B cell (primary cell): ENCODE data around the gene SMC4. TPM values are rescaled to one million over a fixed set of nuclear protein-coding genes. Genes with fewer than 3 reads are reported as not detected.
A peak's percentile ranks its signal among the peaks of the same experiment; 100 is the strongest.

ENCODE experiments used
- ATAC-seq: fragments of 200-7000 bp; cut with Tn5 transposase; one replicate; pipeline ENCODE4 v1.10.0; 2021; ENCODE audit warnings: low read depth, mild to moderate bottlenecking, moderate number of reproducible peaks, moderate library complexity
- CTCF ChIA-PET: fragments of 350-600 bp; sonication (Branson Sonifier 250); formaldehyde crosslinking; loops from one replicate; lab custom pipeline; 2021; ENCODE audit warnings: antibody characterized with exemption, inconsistent platforms; lab: Charles Lee
- POLR2A ChIA-PET: fragments of 350-600 bp; sonication (Branson Sonifier 250); formaldehyde crosslinking; loops from one replicate; lab custom pipeline; 2021; ENCODE audit warnings: antibody characterized with exemption; lab: Charles Lee
- DNase-seq: peaks from one replicate; pipeline ENCODE4 v3.0.0; 2013
- H2AFZ ChIP-seq: 2 replicates; pipeline ENCODE4 v1.6.1; 2012; ENCODE audit warnings: mild to moderate bottlenecking, low read depth, low read length; ENCODE audit not compliant: insufficient read depth, poor library complexity, severe bottlenecking
- H3K27ac ChIP-seq, 2 donors: 1 replicate in 1 of 2; 2 replicates in 1 of 2; pipeline ENCODE4 v1.5.1; 2012 to 2013; ENCODE audit warnings: low read length in 2 of 2, mild to moderate bottlenecking in 2 of 2, moderate library complexity in 1 of 2
- H3K27me3 ChIP-seq, 4 experiments: fragments of 200-600 bp in 1 of 4; sonication (generic) in 1 of 4; replicated peaks in 1 of 4; 1 replicate in 2 of 4; 2 replicates in 2 of 4; pipeline versions ENCODE4 v1.6.1 to v1.7.0; 2013 to 2016; ENCODE audit warnings: low read length in 3 of 4, mild to moderate bottlenecking in 2 of 4, mixed read lengths in 1 of 4, moderate library complexity in 1 of 4; ENCODE audit not compliant: insufficient read depth in 4 of 4, control insufficient read depth in 3 of 4; ENCODE audit errors: control extremely low read depth in 1 of 4
- H3K36me3 ChIP-seq, 2 experiments: replicated peaks in 1 of 2; 1 replicate in 1 of 2; 2 replicates in 1 of 2; pipeline versions ENCODE4 v1.6.1 to v1.7.1; 2013; ENCODE audit warnings: low read length in 1 of 2; ENCODE audit not compliant: insufficient read depth in 2 of 2, control insufficient read depth in 1 of 2; ENCODE audit errors: control extremely low read depth in 1 of 2, extremely low read depth in 1 of 2
- H3K4me1 ChIP-seq, 2 donors: fragments of 200-600 bp in 1 of 2; sonication (generic) in 1 of 2; 1 replicate in 1 of 2; 2 replicates in 1 of 2; pipeline versions ENCODE4 v1.5.1 to v1.6.1; 2013 to 2017; ENCODE audit warnings: low read length in 2 of 2; ENCODE audit not compliant: control insufficient read depth in 2 of 2, insufficient read depth in 2 of 2
- H3K4me2 ChIP-seq: replicated peaks from 2 replicates; pipeline ENCODE3; 2012; ENCODE audit warnings: mild to moderate bottlenecking, low read depth, low read length; ENCODE audit not compliant: poor library complexity, severe bottlenecking
- H3K4me3 ChIP-seq, 5 experiments: fragments of 200-600 bp in 1 of 5; sonication (generic) in 1 of 5; 1 replicate in 3 of 5; 2 replicates in 2 of 5; pipeline versions ENCODE4 v1.5.1 to v1.7.0; 2011 to 2016; ENCODE audit warnings: low read length in 4 of 5, mild to moderate bottlenecking in 4 of 5, low read depth in 2 of 5, control low read depth in 1 of 5, moderate library complexity in 1 of 5; ENCODE audit not compliant: insufficient read depth in 1 of 5; ENCODE audit errors: control extremely low read depth in 1 of 5, extremely low read depth in 1 of 5
- H3K79me2 ChIP-seq: fragments of 200-600 bp; sonication (generic); one replicate; pipeline ENCODE4 v1.6.0; 2016; ENCODE audit warnings: low read length; ENCODE audit not compliant: control insufficient read depth, insufficient read depth
- H3K9ac ChIP-seq: fragments of 200-600 bp; sonication (generic); 2 replicates; pipeline ENCODE4 v1.6.1; 2017; ENCODE audit warnings: mild to moderate bottlenecking, low read length, moderate library complexity
- H3K9me3 ChIP-seq, 3 donors: one replicate each; pipeline versions ENCODE4 v1.6.1 to v1.7.1; 2013; ENCODE audit warnings: low read length in 2 of 3; ENCODE audit not compliant: control insufficient read depth in 2 of 3, insufficient read depth in 1 of 3; ENCODE audit errors: control extremely low read depth in 1 of 3
- H4K20me1 ChIP-seq: 2 replicates; pipeline ENCODE4 v1.6.0; 2012; ENCODE audit warnings: mild to moderate bottlenecking, low read length; ENCODE audit not compliant: insufficient read depth, control insufficient read depth, poor library complexity, severe bottlenecking
- H3K27ac Mint-ChIP-seq: one replicate; pipeline ENCODE4 v1.8.0; 2021; ENCODE audit warnings: mixed read lengths
- H3K27me3 Mint-ChIP-seq: one replicate; pipeline ENCODE4 v1.8.0; 2021; ENCODE audit warnings: mixed read lengths
- H3K4me1 Mint-ChIP-seq: one replicate; pipeline ENCODE4 v1.8.0; 2021; ENCODE audit warnings: mixed read lengths
- H3K4me3 Mint-ChIP-seq: one replicate; pipeline ENCODE4 v1.8.0; 2021; ENCODE audit warnings: mixed read lengths
- H3K9me3 Mint-ChIP-seq: one replicate; pipeline ENCODE4 v1.8.0; 2022; ENCODE audit warnings: mixed read lengths; ENCODE audit not compliant: insufficient read depth
- EZH2 ChIP-seq: IDR thresholded peaks from 2 replicates; pipeline ENCODE4 v1.6.1; 2012; ENCODE audit warnings: borderline replicate concordance, low read depth, mild to moderate bottlenecking, moderate library complexity, low read length; ENCODE audit not compliant: insufficient read depth, poor library complexity, severe bottlenecking
- WGBS: methylation state at CpG from one replicate; pipeline ENCODE4 v1.1.5; 2013; ENCODE audit warnings: missing lambda C conversion rate; ENCODE audit not compliant: insufficient coverage; 5-methylcytosine and 5-hydroxymethylcytosine counted together
- intact Hi-C: fragments of 100-400 bp; cut with micrococcal nuclease; formaldehyde crosslinking; loops from one replicate; pipeline ENCODE4 v1.10.0; 2022
- polyA minus RNA-seq: library from RNA; depleted of rRNA, polyadenylated mRNA; stranded (reverse); fragments of >200 nt; gene quantifications from 2 replicates; pipeline ENCODE4 v1.2.3, GENCODE V29; 2012
- polyA plus RNA-seq: library from polyadenylated mRNA; depleted of rRNA; stranded (reverse); fragments of >200 nt; gene quantifications from 2 replicates; pipeline ENCODE4 v1.2.3, GENCODE V29; 2012
- total RNA-seq, 2 donors: library from RNA; stranded (reverse); fragments of 120-200 nt in 1 of 2; gene quantifications; 1 replicate in 1 of 2; 2 replicates in 1 of 2; pipeline versions ENCODE4 v1.2.3 to v1.2.4, GENCODE V29; 2013 to 2022
- TF ChIP-seq, protein P1 (sequence below): fragments of 200-600 bp; IDR thresholded peaks from one replicate; pipeline ENCODE4 v1.8.0; 2022; ENCODE audit warnings: antibody characterized with exemption, mild to moderate bottlenecking

The SMC4 gene
- total RNA-seq (53.8 and 55.1 TPM in 2 replicates), polyA plus RNA-seq (12.4 and 33.0 TPM in 2 replicates), polyA minus RNA-seq (23.5 and 33.7 TPM in 2 replicates)
- total RNA-seq (2013), result 46.6 TPM

DNA sequence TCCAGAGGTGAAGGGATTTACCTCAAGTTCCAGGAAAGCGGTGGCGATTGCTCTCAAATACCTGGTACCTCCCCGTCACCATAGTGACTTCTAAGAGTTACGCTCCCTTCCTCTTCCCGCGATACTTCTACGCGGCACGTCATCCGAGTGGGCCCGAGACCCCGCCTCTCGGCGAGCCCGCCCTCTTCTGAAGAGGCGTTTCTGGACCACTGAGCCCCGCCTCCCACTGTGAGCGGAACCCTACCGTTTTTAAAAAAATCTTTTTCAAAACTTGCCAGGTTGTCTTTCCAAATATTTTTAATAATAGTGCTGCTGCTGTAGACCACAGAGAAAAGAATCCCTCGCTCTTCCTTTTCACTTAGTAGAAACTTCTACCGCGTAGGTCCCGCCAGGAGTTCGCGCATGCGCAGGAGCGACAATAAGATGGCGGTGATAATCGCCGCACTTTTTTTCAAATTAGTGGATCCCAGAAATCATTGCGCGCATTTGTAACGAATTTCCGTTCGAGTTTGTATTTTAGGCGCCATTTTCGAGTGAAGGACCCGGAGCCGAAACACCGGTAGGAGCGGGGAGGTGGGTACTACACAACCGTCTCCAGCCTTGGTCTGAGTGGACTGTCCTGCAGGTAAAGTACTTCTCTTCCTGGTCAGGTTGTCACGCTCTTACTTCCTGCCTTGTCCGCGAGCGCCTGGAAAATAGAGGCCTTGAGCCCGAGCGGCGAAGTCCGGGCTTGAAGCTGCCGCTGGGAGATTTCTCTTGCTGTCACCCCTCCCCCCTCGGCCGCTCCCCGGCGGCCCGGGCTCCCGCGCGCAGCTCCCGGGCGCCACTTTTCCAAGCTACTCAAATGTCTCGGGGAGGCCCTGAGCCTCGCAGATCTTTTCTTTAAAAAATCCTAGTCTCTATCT lies at the start of gene SMC4, which contains the start of gene IFT80:
TSS of gene SMC4 (plus strand) at position 526 of the 905 bp plus-strand sequence. CDS start 1,177 bp downstream, outside the sequence.
TSS of gene IFT80 (minus strand) at position 101 of the 905 bp plus-strand sequence. CDS start 14,625 bp downstream, outside the sequence.
- H3K27me3 ChIP-seq, result peaks cover 0 to 25% (median 7%) of the 10 kb centered on the region in 4 experiments
- Mint-ChIP-seq H3K9me3 (no peaks in the 10 kb centered on the region), H3K4me1 (peaks cover 43% of the 10 kb centered on the region), H3K27ac (peak within 1 kb of the TSS; percentile 98), H3K27me3 (no peaks in the 10 kb centered on the region), H3K4me3 (peak within 1 kb of the TSS; percentile 98)
- DNase-seq, result peak; percentile 97
- H4K20me1 ChIP-seq, result peaks cover 33% of the 10 kb centered on the region
- peak within 1 kb of the TSS; percentile 93 for H3K4me2 ChIP-seq
- H3K79me2 ChIP-seq, result peaks cover 67% of the 10 kb centered on the region
- ChIA-PET POLR2A (interaction anchor here (1.3 kb wide), 1 partner anchor 50 kb away, joined by 4 read pairs; the partner anchor contains the start of gene TRIM59), CTCF (interaction anchor here (1.1 to 2.0 kb wide), 5 partner anchors 14 to 476 kb away, joined by 3 to 9 read pairs (median 4); partner anchors contain the start of gene IL12A)
- peak within 1 kb of the TSS; percentile 71 to 97 (median 85) for H3K4me3 ChIP-seq
- intact Hi-C loops, result loop anchor here (1.0 to 10.0 kb wide), 7 partner anchors 50 to 1597 kb away; partner anchors contain the start of genes C3orf80, IL12A, KPNA4 and MFSD1
- no peaks in the 10 kb centered on the region for H3K9me3 ChIP-seq
- H3K4me1 ChIP-seq, result peaks cover 26 to 45% of the 10 kb centered on the region in 2 donors
- H3K27ac ChIP-seq, result peak within 1 kb of the TSS; percentile 69 to 97
- WGBS, result under 1% methylated on average over 59 of the region's 63 CpGs
- peak within 1 kb of the TSS; percentile 89 for H3K9ac ChIP-seq
- peak; percentile 96 for ATAC-seq
- TF ChIP-seq, protein P1, sequence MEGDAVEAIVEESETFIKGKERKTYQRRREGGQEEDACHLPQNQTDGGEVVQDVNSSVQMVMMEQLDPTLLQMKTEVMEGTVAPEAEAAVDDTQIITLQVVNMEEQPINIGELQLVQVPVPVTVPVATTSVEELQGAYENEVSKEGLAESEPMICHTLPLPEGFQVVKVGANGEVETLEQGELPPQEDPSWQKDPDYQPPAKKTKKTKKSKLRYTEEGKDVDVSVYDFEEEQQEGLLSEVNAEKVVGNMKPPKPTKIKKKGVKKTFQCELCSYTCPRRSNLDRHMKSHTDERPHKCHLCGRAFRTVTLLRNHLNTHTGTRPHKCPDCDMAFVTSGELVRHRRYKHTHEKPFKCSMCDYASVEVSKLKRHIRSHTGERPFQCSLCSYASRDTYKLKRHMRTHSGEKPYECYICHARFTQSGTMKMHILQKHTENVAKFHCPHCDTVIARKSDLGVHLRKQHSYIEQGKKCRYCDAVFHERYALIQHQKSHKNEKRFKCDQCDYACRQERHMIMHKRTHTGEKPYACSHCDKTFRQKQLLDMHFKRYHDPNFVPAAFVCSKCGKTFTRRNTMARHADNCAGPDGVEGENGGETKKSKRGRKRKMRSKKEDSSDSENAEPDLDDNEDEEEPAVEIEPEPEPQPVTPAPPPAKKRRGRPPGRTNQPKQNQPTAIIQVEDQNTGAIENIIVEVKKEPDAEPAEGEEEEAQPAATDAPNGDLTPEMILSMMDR, result no peak
- TF ChIP-seq EZH2, result no peak
- H3K36me3 ChIP-seq, result no peaks in the 10 kb centered on the region
- H2AFZ ChIP-seq, result peak within 1 kb of the TSS; percentile 93
